GM23338 (cell line): ENCODE measurements around the gene NKD1.

Experiments used
- CREB1 ChIP-seq: fragments of 250-450 bp; sonication (Bioruptor Pico); IDR thresholded peaks from 2 replicates; pipeline ENCODE4 v1.5.0; 2020; ENCODE audit warnings: low read depth, mild to moderate bottlenecking, moderate library complexity
- CTCF ChIP-seq, 2 experiments: fragments of 200-600 bp in 1 of 2; sonication (generic) in 1 of 2; conservative IDR thresholded peaks; 2 replicates each; pipeline versions ENCODE4 v1.5.1 to v1.6.1; 2016 to 2017; ENCODE audit warnings: antibody characterized with exemption in 2 of 2, low read depth in 2 of 2, mild to moderate bottlenecking in 2 of 2, moderate library complexity in 1 of 2
- ETS1 ChIP-seq: IDR thresholded peaks from 2 replicates; pipeline ENCODE4 v1.6.1; 2016; ENCODE audit warnings: antibody characterized with exemption
- EZH2 ChIP-seq: fragments of 200-600 bp; sonication (generic); IDR thresholded peaks from one replicate; pipeline ENCODE4 v1.8.0; 2017; ENCODE audit warnings: antibody characterized with exemption, mild to moderate bottlenecking, low read depth; ENCODE audit not compliant: unreplicated experiment
- EZH2phosphoT487 ChIP-seq: fragments of 200-600 bp; sonication (generic); IDR thresholded peaks from one replicate; pipeline ENCODE4 v1.8.1; 2018; ENCODE audit warnings: antibody characterized with exemption; ENCODE audit not compliant: unreplicated experiment
- JUNB ChIP-seq: IDR thresholded peaks from one replicate; pipeline ENCODE4 v1.6.1; 2016; ENCODE audit warnings: antibody characterized with exemption; ENCODE audit not compliant: unreplicated experiment
- NANOG ChIP-seq: IDR thresholded peaks from 2 replicates; pipeline ENCODE4 v1.6.1; 2016; ENCODE audit warnings: antibody characterized with exemption, borderline replicate concordance
- POLR2AphosphoS5 ChIP-seq: IDR thresholded peaks from 2 replicates; pipeline ENCODE4 v1.6.1; 2016; ENCODE audit warnings: antibody characterized with exemption, low read depth
- REST ChIP-seq: IDR thresholded peaks from one replicate; pipeline ENCODE4 v1.6.1; 2018; ENCODE audit warnings: antibody characterized with exemption; ENCODE audit not compliant: unreplicated experiment
- STAT1 ChIP-seq: IDR thresholded peaks from one replicate; pipeline ENCODE4 v1.6.1; 2016; ENCODE audit warnings: antibody characterized with exemption; ENCODE audit not compliant: unreplicated experiment
- ZNF114 ChIP-seq: fragments of 250-450 bp; sonication (Bioruptor Pico); IDR thresholded peaks from 2 replicates; pipeline ENCODE4 v1.5.0; 2020; ENCODE audit warnings: mild to moderate bottlenecking, moderate library complexity
- ZNF462 ChIP-seq: fragments of 250-450 bp; sonication (Bioruptor Pico); IDR thresholded peaks from 2 replicates; pipeline ENCODE4 v1.5.0; 2020; ENCODE audit warnings: mild to moderate bottlenecking, moderate library complexity

GRCh38 chr16:50595859-50596258 lies 47.7 kb downstream of the NKD1 start:
- no peak for TF ChIP-seq CTCF (conservative IDR thresholded peaks at IDR 0.05; ENCODE audit: low read depth in 2 of 2)
- no peak for TF ChIP-seq EZH2phosphoT487
- TF ChIP-seq POLR2AphosphoS5 = no peak
- no peak for TF ChIP-seq EZH2
- no peak for TF ChIP-seq CREB1 (CRISPR knock-in tag)
- no peak for TF ChIP-seq JUNB
- TF ChIP-seq REST = no peak
- TF ChIP-seq ZNF462 (CRISPR knock-in tag) = no peak
- no peak for TF ChIP-seq ETS1
- TF ChIP-seq STAT1 = no peak
- TF ChIP-seq ZNF114 (CRISPR knock-in tag) = no peak
- no peak for TF ChIP-seq NANOG
